GM06990 (cell line): ENCODE results near the gene IL1R2.

Experiments used
- DNase-seq: peaks from one replicate; pipeline ENCODE4 v3.0.0-alpha.2; 2011; ENCODE audit not compliant: insufficient read length; ENCODE audit errors: extremely low read depth
- H3K27me3 ChIP-seq: replicated peaks from 2 replicates; pipeline ENCODE4 v1.6.0; 2011; ENCODE audit warnings: low read length; ENCODE audit not compliant: control insufficient read depth, insufficient read depth
- H3K36me3 ChIP-seq: 2 replicates; pipeline ENCODE4 v1.5.1; 2011; ENCODE audit warnings: low read length; ENCODE audit not compliant: control insufficient read depth, insufficient read depth
- H3K4me3 ChIP-seq: replicated peaks from 2 replicates; pipeline ENCODE4 v1.5.1; 2011; ENCODE audit warnings: low read depth, mild to moderate bottlenecking, control low read depth, low read length
- CTCF ChIP-seq: IDR thresholded peaks from 2 replicates; pipeline ENCODE4 v1.5.1; 2011; ENCODE audit warnings: low read length, control low read depth, mild to moderate bottlenecking, inconsistent platforms; ENCODE audit not compliant: insufficient read depth, poor library complexity, severe bottlenecking

IL1R2 gene

GRCh38 chr2:102010902-102011301 is 19.1 kb downstream of the IL1R2 start:
- DNase-seq: no peak
- no peak for TF ChIP-seq CTCF
- H3K27me3 ChIP-seq: no peaks in the 10 kb centered on the region
- H3K36me3 ChIP-seq: no peaks in the 10 kb centered on the region
- no peak overlapping the region for H3K4me3 ChIP-seq

GRCh38 chr2:102012061-102012614 is 20.4 kb downstream of the IL1R2 start:
- no peak for DNase-seq
- no peak for TF ChIP-seq CTCF
- no peaks in the 10 kb centered on the region for H3K27me3 ChIP-seq
- H3K36me3 ChIP-seq: no peaks in the 10 kb centered on the region
- H3K4me3 ChIP-seq: no peak overlapping the region

DNA sequence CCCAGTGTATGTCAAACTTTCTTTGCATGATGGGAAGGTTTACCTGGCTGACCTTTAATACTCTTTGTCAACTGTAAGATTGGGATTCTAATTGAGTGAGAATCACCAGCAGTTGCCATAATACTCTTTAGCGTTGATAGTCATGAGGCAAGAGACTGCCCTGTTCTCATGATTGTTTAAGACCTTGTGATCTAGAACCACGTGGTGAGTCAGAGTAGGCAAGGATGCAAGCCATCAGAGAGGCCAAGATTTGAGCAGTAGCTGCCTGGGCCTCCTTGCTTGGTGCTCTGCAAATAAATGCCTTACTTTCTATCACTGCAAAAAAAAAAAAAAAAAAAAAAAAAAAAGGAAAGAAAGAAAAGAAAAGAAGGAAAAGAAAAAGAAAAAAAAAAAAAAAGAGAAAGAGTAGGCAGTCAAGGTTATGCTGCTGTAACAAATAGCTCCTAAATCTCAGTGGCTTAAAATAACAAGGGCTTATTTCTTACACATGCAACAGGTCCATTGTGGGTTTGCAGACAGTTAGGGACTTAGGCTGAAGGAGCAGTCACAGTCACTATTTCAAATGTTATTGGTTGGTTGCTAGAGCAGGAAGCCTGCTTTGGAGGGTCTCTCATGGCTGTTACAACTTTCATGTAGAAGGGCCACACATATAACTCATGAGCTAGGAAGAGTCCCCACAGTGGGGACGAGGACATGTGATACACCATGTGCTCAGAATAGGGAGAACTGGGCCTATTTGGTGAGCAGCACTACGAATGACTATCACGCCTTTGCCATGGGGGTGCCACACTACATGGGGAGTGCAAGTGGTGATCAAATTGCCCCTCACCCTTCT is 21.7 kb downstream of the IL1R2 start:
- H3K4me3 ChIP-seq: no peak overlapping the region
- DNase-seq: no peak
- no peak for TF ChIP-seq CTCF
- no peaks in the 10 kb centered on the region for H3K36me3 ChIP-seq
- no peaks in the 10 kb centered on the region for H3K27me3 ChIP-seq

DNA sequence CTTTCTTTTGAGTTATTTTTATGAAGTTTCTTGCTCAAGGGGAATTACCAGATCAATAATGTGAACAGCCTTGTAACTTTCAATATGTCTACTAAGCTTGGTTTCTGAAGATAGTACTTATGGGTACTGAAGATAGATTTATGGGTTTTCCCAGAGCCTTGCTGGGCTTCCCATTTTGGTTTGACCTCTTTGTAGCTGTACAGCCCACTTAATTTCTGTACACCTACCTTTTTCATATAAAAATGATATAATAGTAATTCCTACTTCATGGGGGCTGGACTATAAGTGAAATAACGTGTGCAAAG is 22.2 kb downstream of the IL1R2 start:
- Histone ChIP-seq H3K36me3 (no peaks in the 10 kb centered on the region), H3K4me3 (no peak overlapping the region), H3K27me3 (no peaks in the 10 kb centered on the region)
- no peak for TF ChIP-seq CTCF
- no peak for DNase-seq

DNA sequence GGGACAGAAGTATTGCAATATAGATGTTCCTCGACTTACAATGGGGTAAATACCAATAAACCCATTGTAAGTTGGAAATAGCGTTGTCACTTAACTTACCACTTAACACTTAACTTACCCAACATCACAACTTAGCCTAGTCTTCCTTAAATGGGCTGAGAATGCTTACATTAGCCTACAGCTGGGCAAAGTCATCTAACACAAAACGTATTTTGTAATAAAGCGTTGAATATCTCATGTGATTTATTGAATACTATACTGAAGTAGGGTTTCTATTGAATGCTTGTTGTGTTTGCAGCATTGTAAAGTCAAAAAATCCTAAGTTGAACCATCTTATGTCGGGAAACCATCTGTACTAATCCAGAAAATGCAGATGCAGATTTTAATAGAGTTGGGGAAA is 23.6 kb downstream of the IL1R2 start:
- no peak for TF ChIP-seq CTCF
- no peak for DNase-seq
- H3K4me3 ChIP-seq: no peak overlapping the region
- no peaks in the 10 kb centered on the region for H3K27me3 ChIP-seq
- no peaks in the 10 kb centered on the region for H3K36me3 ChIP-seq

DNA sequence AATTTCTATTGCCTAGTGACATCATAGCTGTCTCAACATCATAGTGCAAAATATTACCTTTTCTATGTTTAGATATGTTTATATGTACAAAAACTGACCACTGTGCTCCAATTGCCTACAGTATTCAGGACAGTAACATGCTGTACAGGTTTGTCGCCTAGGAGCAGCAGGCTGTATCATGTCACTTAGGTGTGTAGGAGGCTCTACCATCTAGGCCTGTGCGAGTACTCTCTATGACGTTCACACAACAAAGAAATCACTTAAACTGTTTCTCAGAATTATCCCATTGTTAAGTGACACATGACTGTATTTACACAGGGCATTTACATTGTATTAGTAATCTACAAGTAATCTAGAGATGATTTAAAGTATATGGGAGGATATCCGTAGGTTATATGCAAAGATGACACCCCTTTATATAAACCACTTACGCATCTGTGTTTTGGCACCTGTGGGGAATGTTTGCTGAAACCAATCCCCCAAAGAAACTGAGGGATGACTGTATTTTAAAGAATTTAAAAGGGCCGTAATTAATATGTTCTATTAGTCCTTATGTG is 24.7 kb downstream of the IL1R2 start:
- no peak for DNase-seq
- H3K4me3 ChIP-seq: no peak overlapping the region
- no peaks in the 10 kb centered on the region for H3K27me3 ChIP-seq
- H3K36me3 ChIP-seq: no peaks in the 10 kb centered on the region
- TF ChIP-seq CTCF: no peak
